ENCODE results near the gene ASCL3. TPM values are rescaled to one million over a fixed set of nuclear protein-coding genes. Genes with fewer than 3 reads are reported as not detected.
"Not testable (repeated sequence)": the region's sequence is repeated elsewhere in the genome, so short reads cannot be mapped to it uniquely, and the experiment has no call there.

ASCL3 gene
- total RNA-seq, 4 donors from 2014 or later, result not detected

DNA sequence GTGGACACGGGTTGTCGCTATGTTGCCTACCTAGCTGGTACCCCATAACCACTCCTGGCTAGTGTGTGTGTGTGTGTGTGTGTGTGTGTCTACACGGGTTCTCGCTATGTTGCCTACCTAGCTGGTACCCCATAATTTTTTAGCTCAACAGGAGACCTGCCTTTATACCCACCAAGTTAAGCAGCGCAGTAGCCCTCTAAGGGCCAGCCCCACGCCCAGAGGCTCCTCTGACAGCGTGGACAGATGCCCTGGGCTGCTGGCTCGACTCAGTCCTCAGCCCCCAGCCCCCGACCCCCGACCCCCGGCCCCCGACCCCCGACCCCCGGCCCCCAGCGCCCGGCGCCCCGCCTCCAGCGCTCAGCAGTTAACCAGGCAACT lies 32.2 kb downstream of the ASCL3 start:
- H3K9me3 ChIP-seq, result no peaks in the 10 kb centered on the region
- no peak for TF ChIP-seq POLR2A (IDR thresholded peaks at IDR 0.05)
- TF ChIP-seq, protein P1, sequence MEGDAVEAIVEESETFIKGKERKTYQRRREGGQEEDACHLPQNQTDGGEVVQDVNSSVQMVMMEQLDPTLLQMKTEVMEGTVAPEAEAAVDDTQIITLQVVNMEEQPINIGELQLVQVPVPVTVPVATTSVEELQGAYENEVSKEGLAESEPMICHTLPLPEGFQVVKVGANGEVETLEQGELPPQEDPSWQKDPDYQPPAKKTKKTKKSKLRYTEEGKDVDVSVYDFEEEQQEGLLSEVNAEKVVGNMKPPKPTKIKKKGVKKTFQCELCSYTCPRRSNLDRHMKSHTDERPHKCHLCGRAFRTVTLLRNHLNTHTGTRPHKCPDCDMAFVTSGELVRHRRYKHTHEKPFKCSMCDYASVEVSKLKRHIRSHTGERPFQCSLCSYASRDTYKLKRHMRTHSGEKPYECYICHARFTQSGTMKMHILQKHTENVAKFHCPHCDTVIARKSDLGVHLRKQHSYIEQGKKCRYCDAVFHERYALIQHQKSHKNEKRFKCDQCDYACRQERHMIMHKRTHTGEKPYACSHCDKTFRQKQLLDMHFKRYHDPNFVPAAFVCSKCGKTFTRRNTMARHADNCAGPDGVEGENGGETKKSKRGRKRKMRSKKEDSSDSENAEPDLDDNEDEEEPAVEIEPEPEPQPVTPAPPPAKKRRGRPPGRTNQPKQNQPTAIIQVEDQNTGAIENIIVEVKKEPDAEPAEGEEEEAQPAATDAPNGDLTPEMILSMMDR (IDR thresholded peaks at IDR 0.05), result no peak
- intact Hi-C loops (cut with DNase I; ENCODE audit: low total_unique reads), result no loop called here
- peak overlapping the region; percentile 76 to 99 for H3K4me3 ChIP-seq
- no peaks in the 10 kb centered on the region for H3K27me3 ChIP-seq
- peaks cover 0 to 8% of the 10 kb centered on the region in 2 donors for H3K4me1 ChIP-seq
- DNase-seq, result no peak
- no peaks in the 10 kb centered on the region for H3K36me3 ChIP-seq
- peak overlapping the region; percentile 94 to 97 for H3K27ac ChIP-seq

DNA sequence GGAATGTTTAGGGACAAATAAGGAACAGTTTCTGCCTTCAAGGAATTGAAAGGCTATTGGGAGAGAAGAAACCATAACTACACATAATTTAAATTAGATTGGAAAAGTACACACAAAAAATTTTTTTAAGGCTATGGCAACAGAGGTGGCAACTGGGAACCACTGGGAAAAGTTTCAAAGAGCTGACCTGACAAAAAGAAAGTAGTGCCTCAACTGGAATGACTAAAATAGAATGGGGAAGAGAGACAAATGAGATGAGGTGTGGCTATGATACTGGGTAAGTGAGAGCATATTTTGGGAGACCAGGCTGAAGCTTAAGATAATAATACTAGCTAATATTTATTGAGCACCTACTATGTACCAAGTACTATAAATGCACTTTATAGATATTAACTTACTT lies 34.7 kb downstream of the ASCL3 start:
- intact Hi-C loops (cut with DNase I; ENCODE audit: low total_unique reads), result no loop called here
- TF ChIP-seq POLR2A (IDR thresholded peaks at IDR 0.05), result no peak
- TF ChIP-seq, protein P1 (IDR thresholded peaks at IDR 0.05), result no peak
- Histone ChIP-seq H3K27me3 (no peaks in the 10 kb centered on the region), H3K27ac (no peak overlapping the region), H3K36me3 (no peaks in the 10 kb centered on the region), H3K4me1 (peaks cover 0 to 3% of the 10 kb centered on the region in 2 donors), H3K4me3 (no peak overlapping the region), H3K9me3 (no peaks in the 10 kb centered on the region)
- no peak for DNase-seq

DNA sequence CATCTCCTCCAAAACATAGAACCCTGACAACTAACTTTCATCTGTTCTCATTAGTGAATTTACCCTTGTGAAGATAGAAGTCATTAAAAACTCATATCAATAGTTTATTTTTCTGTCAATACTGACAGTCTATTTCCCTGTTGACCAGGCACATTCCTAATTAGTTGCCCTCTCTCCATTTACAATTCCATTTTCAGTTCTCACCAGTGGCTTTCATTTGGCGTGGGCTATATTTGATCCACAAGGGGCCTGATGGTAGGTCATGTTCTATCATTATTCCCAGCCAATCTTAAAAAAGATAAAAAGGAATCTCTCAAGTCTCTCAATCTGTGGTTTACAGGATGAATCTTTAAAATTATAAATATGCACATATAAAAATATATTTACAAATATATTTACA lies 35.7 kb downstream of the ASCL3 start:
- Histone ChIP-seq H3K4me3 (no peak overlapping the region), H3K27me3 (no peaks in the 10 kb centered on the region), H3K27ac (no peak overlapping the region), H3K4me1 (no peaks in the 10 kb centered on the region), H3K36me3 (no peaks in the 10 kb centered on the region), H3K9me3 (no peaks in the 10 kb centered on the region)
- intact Hi-C loops (cut with DNase I; ENCODE audit: low total_unique reads), result no loop called here
- DNase-seq, result no peak
- TF ChIP-seq, protein P1 (IDR thresholded peaks at IDR 0.05), result no peak
- no peak for TF ChIP-seq POLR2A (IDR thresholded peaks at IDR 0.05)

DNA sequence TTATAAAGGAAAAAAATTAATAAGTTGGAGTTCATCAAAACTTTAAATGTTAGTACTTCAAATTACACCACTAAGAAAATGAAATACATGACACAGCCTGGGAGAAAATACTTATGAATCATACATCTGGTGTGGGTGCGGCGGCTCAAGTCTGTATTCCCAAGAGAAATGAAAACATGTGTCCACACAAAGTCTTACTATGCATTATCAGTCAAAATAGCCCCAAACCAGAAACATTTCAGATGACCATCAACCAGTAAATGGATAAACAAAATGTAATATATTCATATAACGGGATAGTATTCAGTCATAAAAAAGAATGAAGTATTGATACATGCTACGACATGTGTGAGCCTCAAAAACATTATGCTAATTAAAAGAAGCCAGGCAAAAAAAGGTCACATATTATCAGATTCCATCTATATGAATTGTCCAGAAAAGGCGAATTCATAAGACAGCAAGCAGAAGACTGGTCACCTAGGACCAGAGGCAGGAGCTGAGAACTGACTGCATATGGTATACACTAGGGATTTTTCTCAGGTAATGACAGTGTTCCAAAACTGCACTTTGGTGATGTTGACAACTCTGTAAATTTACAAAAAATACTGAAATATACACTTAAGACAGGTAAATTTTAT lies 37.2 kb downstream of the ASCL3 start:
- H3K4me1 ChIP-seq, result no peaks in the 10 kb centered on the region
- no peak for TF ChIP-seq POLR2A (IDR thresholded peaks at IDR 0.05)
- TF ChIP-seq, protein P1 (IDR thresholded peaks at IDR 0.05), result no peak
- H3K9me3 ChIP-seq, result no peaks in the 10 kb centered on the region
- no peak overlapping the region for H3K27ac ChIP-seq
- H3K36me3 ChIP-seq, result no peaks in the 10 kb centered on the region
- H3K27me3 ChIP-seq, result no peaks in the 10 kb centered on the region
- intact Hi-C loops (cut with DNase I; ENCODE audit: low total_unique reads), result no loop called here
- no peak overlapping the region for H3K4me3 ChIP-seq
- DNase-seq, result no peak

DNA sequence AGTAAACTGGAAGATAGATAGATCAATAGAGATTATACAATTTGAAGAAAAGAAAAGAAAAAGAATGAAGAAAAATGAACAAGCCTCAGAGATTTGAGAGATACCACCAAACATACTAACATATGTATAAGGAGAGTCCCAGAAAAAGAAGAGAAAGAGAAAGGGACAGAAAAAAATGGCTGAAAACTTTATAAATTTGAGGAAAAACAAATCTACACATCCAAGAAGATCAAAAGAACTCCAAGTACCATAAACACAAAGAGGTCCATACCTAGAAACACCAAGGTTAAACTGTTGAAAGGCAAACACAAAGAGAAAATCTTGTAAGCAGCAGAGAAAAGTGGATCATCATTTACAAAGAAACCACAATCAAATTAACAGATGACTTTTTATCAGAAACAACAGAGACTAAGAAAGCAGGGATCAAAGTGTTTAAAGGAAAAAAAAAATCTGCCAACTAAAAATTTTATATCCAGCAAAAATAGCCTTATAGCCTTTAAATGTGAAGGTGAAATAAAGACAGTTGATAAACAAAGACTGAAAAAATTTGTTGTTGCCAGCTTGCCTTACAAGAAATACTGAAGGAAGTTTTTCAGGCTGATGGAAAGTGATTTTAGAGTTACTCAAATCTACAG lies 43.6 kb downstream of the ASCL3 start:
- Histone ChIP-seq H3K27me3 (no peaks in the 10 kb centered on the region), H3K36me3 (no peaks in the 10 kb centered on the region), H3K4me1 (no peaks in the 10 kb centered on the region), H3K27ac (no peak overlapping the region), H3K4me3 (no peak overlapping the region), H3K9me3 (no peaks in the 10 kb centered on the region)
- no peak for DNase-seq
- intact Hi-C loops (cut with DNase I; ENCODE audit: low total_unique reads), result no loop called here
- no peak for TF ChIP-seq POLR2A (IDR thresholded peaks at IDR 0.05)
- TF ChIP-seq, protein P1 (IDR thresholded peaks at IDR 0.05), result no peak

DNA sequence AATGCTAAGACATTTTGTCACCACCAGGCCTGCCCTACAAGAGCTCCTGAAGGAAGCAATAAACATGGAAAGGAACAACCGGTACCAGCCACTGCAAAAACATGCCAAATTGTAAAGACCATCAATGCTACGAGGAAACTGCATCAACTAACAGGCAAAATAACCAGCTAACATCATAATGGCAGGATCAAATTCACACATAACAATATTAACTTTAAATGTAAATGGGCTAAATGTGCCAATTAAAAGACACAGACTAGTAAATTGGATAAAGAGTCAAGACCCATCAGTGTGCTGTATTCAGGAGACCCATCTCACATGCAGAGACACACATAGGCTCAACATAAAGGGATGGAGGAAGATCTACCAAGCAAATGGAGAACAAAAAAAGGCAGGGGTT lies 51.6 kb downstream of the ASCL3 start:
- DNase-seq; H3K4me1 ChIP-seq; H3K27ac ChIP-seq; H3K27me3 ChIP-seq; H3K4me3 ChIP-seq; H3K36me3 ChIP-seq; intact Hi-C loops (cut with DNase I; ENCODE audit: low total_unique reads); H3K9me3 ChIP-seq: not testable (repeated sequence)
